GM06990 (cell line): ENCODE results near the gene ZNF620.

Source experiments
- DNase-seq: peaks from one replicate; pipeline ENCODE4 v3.0.0-alpha.2; 2011; ENCODE audit not compliant: insufficient read length; ENCODE audit errors: extremely low read depth
- H3K27me3 ChIP-seq: replicated peaks from 2 replicates; pipeline ENCODE4 v1.6.0; 2011; ENCODE audit warnings: low read length; ENCODE audit not compliant: control insufficient read depth, insufficient read depth
- H3K36me3 ChIP-seq: 2 replicates; pipeline ENCODE4 v1.5.1; 2011; ENCODE audit warnings: low read length; ENCODE audit not compliant: control insufficient read depth, insufficient read depth
- H3K4me3 ChIP-seq: replicated peaks from 2 replicates; pipeline ENCODE4 v1.5.1; 2011; ENCODE audit warnings: low read depth, mild to moderate bottlenecking, control low read depth, low read length
- TF ChIP-seq, protein P1 (sequence below): IDR thresholded peaks from 2 replicates; pipeline ENCODE4 v1.5.1; 2011; ENCODE audit warnings: low read length, control low read depth, mild to moderate bottlenecking, inconsistent platforms; ENCODE audit not compliant: insufficient read depth, poor library complexity, severe bottlenecking

ZNF620 gene

GRCh38 chr3:40566694-40567093 is 60.9 kb downstream of the ZNF620 start:
- H3K4me3 ChIP-seq, result no peak overlapping the region
- TF ChIP-seq, protein P1, sequence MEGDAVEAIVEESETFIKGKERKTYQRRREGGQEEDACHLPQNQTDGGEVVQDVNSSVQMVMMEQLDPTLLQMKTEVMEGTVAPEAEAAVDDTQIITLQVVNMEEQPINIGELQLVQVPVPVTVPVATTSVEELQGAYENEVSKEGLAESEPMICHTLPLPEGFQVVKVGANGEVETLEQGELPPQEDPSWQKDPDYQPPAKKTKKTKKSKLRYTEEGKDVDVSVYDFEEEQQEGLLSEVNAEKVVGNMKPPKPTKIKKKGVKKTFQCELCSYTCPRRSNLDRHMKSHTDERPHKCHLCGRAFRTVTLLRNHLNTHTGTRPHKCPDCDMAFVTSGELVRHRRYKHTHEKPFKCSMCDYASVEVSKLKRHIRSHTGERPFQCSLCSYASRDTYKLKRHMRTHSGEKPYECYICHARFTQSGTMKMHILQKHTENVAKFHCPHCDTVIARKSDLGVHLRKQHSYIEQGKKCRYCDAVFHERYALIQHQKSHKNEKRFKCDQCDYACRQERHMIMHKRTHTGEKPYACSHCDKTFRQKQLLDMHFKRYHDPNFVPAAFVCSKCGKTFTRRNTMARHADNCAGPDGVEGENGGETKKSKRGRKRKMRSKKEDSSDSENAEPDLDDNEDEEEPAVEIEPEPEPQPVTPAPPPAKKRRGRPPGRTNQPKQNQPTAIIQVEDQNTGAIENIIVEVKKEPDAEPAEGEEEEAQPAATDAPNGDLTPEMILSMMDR, result no peak
- no peaks in the 10 kb centered on the region for H3K27me3 ChIP-seq
- DNase-seq, result no peak
- H3K36me3 ChIP-seq, result no peaks in the 10 kb centered on the region
